Posterior cingulate gyrus (tissue), 11 donors: ENCODE data around the gene WIPF1.

ENCODE experiments used
- DNase-seq, 10 donors: peaks; one replicate each; pipeline versions ENCODE4 v3.0.0 to v3.0.0-alpha.2; 2020 to 2021; ENCODE audit warnings: mixed read lengths in 3 of 10
- intact Hi-C: fragments of 100-400 bp; cut with DNase I; formaldehyde crosslinking; loops from one replicate; pipeline ENCODE4 v1.15.1; 2023

The WIPF1 gene, protein sequence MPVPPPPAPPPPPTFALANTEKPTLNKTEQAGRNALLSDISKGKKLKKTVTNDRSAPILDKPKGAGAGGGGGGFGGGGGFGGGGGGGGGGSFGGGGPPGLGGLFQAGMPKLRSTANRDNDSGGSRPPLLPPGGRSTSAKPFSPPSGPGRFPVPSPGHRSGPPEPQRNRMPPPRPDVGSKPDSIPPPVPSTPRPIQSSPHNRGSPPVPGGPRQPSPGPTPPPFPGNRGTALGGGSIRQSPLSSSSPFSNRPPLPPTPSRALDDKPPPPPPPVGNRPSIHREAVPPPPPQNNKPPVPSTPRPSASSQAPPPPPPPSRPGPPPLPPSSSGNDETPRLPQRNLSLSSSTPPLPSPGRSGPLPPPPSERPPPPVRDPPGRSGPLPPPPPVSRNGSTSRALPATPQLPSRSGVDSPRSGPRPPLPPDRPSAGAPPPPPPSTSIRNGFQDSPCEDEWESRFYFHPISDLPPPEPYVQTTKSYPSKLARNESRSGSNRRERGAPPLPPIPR

DNA sequence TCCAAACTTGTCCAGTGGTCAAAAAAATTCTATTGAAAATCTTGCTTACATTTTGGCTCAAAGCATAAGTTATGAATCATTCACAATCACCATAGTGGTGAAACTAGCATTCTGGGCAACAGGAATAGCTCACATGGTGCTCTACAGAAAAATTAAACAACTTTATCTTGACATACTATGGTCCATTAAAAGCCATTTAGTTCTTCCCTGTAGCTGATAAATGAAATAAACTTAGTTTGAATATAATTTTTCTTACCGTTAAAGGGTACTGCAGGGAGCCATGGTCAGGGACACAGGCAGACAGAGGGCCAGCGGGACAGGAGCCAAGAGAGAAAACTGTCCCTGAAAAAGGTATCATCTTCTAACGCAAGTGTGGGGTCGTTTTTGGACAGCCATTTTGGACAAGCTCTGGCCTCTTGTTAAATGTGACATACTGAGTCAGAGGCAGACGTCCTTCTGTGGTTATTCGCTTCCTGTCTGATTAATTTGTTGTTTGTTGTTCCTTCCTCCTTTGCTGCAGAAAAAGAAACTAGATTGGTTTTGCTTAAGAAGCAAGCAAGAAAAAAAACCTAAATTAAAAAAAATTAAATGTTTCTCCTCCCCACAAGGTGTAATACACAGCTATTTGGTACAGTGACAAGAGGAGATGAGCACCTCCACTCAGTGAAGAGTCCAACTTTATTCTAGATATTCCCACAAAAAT lies at the start of gene WIPF1:
Gene WIPF1 (minus strand): TSS at position 460 of the 703 bp plus-strand sequence. CDS start 12,231 bp downstream, outside the sequence.
- DNase-seq, result no peak
- intact Hi-C loops, result no loop called here

DNA sequence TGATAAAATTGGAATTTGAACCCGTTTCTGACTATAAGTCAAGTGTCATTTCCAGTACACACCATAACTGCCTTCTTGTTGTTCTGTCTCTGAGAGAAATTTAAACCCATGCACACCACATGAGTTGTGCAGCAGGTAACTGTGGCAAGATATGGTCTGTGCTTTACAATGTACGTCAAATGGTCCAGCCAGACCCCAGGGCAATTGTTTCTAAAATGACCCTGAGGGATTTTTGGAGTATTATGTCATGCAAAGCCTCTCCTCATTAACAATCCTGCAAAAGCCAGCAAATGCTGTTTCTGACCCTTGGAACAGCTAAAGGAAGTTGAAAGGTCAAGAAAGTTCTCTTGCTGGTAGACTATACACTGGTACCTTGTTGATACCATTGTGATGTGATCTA lies 47.7 kb upstream of the WIPF1 start:
- intact Hi-C loops, result no loop called here
- DNase-seq, result no peak

DNA sequence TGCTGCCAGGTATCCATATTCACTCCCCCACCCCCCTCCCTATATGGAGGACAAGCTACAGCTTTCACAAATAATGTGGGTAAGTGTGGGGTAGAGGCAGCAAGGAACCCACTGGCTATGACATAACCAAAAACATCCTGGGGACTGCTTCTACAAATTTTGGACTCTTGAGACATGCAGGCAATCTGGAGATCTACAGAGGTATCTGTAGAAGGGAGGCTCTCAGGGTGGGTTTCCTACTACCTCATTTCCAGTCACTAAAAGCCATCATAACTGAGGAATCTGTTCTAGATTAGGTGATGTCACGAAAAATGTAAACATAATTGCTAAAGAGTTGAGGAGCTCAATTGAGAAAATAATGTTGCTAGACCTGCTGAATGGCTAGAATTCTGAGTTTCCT lies 46.8 kb upstream of the WIPF1 start:
- no peak for DNase-seq
- intact Hi-C loops, result no loop called here

DNA sequence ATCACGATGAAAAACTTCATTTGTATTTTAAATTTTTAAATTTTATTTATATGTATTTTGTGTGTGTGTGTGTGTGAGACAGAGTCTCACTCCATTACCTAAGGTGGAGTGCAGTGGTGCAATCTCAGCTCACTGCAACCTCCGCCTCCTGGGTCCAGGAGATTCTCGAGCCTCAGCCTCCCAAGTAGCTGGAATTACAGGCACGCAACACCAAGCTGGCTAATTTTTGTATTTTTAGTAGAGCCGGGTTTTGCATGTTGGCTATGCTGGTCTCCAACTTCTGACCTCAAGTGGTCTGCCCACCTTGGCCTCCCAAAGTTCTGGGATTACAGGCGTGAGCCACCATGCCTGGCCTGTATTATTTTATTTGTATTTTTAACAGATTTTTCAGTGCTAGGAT lies 45.8 kb upstream of the WIPF1 start:
- no peak for DNase-seq
- intact Hi-C loops, result no loop called here

DNA sequence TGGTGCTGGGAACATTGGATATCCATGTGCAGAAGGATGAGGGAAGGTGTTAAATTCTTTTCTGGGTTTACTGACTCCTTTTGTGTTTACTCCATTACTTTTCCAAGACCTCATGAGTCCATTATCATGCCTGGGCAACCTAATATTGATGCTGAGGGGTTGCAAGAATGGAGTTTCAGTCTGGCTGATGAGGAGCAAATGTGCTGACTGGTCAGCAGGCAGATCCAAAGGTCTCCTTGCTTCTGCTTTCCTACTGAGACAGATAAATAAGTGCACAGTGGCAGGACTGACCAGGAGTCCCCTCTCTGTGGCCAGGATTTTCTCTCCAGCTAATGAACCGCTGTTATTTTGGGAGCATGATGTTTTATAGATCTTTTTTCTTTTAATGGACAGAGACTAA lies 43.6 kb upstream of the WIPF1 start:
- intact Hi-C loops, result no loop called here
- no peak for DNase-seq

DNA sequence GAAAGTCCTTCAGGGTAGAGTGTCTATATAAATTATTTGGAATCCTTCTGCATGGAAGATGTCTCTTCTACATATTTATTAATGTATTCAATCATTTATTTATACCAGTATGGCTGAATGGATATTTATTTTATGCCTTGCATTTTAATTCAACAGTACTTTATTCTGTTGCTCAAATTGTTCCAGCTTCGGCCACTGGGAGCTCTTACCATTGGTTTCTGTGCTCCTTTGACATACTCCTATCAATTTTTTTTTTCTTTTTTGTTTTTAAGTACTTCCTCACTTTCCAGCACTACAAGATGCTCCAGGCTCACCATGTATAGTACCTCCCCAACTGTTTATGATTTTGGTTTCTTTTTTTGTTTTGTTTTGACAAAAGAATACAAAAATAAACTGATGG lies 39.4 kb upstream of the WIPF1 start:
- intact Hi-C loops, result no loop called here
- no peak for DNase-seq

DNA sequence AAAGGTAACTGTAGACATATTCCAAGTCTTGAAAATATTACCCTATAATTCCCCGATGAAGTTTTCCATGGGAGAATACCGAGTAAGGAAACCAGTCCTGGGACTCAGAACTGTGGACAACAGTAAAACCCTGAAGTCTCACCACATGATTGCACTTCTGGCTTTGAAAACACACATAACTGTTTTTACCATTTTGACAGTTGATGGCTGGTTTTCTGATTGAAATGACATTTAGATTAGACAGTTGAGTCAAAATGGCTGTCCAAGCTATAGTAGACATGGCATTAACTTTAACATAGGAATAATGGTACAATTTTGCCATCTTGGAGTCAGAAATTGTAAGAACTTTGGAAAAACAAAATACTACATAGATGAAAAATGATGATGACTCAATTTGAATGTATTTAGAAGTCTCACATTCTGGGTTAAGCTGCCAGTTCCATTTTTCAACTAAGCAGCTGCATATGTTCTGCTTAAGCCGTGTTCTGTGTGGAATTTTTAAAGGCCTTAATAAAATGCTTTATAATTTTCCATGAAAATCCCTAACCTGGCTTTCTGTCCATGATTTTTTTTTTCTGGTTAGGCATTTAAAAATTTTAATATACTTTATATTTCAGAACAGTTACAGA lies 38.3 kb upstream of the WIPF1 start:
- DNase-seq, result no peak
- intact Hi-C loops, result no loop called here

DNA sequence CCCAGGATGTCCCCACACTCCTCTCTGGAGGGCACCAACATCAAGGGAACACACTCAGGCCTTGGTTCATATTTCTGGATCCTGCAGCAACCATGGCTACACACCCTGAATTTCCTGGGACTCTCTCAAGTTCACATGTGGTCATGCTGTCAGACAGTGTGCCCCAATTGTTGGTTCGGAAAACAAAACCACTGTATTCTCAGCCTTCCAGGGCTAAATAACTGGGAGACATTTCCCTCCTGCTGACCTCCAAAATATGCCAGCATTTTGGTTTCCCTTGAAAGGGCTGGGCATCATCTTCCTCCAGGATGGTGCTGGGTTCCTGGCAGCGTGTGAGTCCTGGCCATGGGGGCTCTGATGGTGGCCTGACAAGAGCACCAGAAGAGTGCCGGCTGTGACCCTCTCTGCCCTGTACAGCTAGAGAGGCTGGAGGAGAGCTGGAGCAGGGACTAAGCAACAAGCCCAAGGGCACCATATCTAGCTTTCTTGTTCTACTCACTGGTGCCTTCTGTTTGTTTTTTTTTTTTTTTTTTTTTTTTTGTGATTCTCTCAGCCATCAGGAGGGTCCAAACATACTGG lies 37.5 kb upstream of the WIPF1 start:
- no peak for DNase-seq
- intact Hi-C loops, result no loop called here

DNA sequence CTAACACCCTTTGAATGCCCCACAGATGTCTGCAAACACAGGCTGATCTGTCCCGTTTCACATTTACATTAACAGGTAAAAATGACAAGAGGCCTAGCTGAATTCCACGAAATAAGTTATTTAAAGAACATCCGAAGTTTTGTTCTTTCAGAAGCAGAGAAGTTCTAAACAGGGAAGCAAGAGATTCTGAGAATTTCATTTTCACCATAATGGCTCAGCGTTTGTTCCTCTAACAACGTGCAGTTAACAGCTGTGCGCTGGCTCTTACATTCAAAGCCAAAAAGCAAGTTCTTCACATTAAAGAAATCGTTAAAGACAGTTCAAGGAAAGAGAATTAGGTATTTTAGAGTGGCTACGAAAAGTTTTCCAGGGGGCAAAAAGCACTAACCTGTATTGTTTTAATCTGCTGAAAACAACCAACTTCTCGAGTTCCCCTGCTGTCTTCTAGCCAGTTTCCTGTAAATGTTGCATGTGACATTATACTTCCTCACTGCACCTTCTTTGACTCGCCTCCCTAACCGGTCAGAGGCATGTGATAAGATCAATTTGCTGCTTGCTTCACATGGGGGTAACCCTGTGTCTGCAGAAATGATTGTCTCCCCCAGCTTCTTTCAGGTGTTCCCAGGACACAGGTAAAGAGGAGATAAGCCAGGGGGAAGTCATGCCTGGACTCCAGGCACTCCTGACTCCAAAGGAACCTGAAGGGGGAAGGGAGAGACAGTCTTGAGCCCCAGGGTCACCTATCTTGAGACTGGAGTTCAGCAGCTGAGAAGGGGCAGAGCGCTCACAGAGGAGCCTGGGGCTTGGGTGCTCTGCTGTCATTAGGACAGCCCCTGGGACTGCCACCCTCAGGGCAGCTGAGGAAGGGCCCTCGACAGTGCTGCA lies 36.8 kb upstream of the WIPF1 start:
- peak in 1 of 10 donors; percentile 78 for DNase-seq
- intact Hi-C loops, result no loop called here

DNA sequence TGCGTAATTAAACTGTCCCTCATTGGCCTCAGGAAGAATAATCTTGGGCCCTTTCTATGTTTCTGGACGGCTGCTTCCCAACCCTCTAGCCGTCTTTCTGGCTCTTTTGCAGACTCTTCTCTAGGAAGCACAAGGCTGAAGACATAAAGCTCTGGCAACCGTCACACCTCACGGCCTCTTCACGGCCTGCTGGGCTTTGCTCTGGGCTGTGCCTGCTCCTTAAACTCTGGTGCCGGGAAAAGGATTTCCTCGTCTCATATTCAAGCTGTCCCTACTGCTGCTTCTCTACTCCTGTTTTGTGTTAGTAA lies 36.0 kb upstream of the WIPF1 start:
- intact Hi-C loops, result no loop called here
- no peak for DNase-seq

DNA sequence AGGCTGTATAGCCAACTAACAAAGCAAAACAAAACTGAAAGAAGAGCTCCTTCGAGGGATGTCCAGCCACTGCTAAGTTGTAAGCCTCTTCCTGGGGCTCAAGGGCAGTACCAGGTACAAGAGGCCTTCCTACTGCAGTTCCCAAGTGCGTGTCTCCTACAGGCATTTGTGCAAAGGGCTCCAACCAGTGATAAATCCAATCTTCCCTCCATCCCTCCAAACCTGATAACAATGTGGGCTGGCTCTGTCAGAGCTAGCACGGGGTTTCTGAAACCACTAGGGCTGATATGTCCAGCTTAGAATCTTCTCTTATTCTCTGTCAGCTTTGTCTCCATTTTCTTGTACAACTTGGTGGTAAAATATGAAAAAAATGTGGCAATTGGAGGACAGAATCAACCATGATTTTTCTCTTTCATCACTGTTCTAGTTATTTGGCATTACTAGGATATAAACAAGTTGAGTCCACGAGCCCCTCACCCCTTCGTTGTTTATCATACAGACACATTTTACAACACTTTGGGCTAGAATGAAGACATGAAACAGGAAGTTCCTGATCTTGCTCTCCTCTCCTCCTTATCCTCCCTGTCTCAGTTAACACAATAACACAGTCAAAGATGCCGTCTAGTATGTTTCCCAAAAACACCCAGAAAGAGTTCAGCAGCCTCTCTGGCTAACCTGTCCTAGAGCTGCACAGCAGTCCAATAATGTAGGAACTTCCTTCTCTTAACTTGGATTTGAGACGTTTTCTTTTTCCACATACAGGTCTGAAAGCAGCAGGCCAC lies 35.4 kb upstream of the WIPF1 start:
- intact Hi-C loops, result no loop called here

DNA sequence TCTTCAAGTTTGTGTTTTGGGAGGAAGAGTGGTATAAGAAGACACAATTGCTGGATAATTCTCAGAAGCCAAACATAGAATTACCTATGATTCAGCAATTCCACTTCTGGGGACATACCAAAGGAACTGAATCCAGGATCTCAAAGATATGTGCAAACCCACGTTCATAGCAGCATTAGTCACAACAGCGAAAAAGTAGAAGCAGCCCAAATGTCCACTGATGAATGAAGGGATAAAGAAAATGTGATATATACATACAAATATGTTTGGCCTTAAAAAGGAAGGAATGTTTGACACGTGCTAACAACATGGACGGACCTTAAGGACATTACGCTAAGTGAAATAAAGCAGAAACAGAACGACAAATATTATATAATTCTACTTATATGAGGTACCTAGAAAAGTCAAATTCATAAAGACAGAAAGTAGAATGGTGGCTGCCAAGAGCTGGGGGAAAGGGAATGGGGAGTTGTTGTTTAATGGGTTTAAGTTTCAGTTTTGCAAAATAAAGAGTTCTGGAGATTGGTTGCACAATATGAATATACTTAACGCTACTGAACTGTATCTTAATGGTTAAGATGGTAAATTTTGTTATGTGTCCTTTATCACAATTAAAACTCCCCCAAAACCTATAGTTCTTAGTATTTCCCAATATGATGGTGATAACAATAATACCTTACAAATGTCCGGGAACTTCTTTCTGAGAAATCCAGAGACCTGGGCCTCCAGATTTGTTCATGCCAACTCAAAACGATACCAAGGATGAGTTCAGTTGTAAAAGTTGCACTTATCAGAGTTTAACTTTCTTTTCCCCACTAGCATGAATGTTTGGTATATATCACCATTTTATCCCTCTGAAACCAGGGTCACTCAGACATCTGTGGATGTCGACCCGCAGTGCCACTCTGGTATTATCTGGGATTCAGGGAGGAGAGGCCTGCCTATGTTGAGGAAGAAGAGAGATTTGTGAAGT lies 33.7 kb upstream of the WIPF1 start:
- no peak for DNase-seq
- intact Hi-C loops, result no loop called here

More for the DNA sequence above, 35.4 kb upstream of the WIPF1 start:
- DNase-seq, result no peak

DNA sequence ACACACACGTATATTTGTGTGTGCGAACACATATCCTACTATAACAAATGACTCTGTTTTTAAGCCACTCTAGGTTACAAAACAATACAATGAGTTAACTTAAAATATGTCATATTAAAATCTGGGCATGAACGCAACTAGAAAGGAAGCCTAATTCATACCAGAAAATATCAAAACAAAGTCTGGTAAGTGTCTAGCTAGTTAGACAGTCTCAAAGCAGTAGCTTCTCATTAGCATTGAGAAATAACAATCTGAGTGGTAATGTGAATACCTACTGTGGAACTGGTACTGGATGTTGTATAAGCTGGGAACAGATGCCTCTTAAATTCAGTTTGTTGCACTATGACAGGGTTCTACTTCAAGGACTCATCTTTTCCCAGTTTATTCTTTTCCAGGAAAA lies 32.5 kb upstream of the WIPF1 start:
- intact Hi-C loops, result no loop called here
- DNase-seq, result no peak

DNA sequence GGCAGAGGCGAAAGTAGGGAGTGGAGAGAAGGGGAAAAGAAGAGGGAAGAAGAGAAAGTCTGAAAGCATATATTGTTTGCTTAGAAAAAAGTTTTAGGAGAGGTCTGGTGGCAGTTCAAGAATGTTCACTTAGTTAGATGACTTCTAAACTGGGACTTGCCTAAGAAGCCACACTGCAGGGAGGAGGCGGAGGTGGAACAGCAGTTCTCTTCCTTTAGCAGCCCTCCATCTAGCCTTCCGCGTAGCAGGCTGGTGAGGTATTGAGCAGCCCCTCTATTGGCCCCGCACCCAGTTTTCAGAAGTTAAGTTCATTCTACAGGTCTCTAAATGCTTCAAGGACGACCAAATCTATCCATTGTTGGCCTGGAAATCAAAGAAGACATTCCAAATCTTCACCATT lies 31.9 kb upstream of the WIPF1 start:
- DNase-seq, result no peak
- intact Hi-C loops, result no loop called here

DNA sequence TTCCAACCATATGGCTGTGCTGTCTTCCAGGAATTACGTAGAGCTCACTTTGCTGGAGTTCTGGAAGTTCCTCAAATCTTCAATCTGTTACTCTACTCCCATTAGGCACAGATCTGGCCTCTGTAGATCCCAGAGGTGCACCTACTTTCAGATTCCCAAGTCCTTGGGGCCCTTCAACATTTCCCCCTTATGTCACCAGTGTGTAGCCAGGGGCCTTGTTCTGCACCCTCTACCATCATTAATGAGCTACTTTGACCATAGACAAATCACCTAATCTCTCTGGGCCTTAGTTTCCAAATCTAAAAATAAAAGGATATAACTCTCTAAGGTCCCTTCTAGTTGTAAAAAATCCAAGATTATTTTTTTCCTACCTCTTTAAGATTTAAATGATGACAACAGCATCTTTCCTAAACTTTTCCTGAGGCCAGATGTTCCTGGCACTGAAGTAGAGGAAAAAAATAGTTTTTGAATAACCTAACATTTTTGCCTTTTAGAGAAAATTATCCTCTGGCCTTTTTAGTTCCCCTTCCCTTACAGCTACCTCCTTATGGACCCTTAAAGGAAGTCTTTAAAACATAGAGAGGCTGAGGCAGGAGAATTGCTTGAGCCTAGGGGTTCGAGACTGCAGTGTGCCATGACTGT lies 31.0 kb upstream of the WIPF1 start:
- DNase-seq, result no peak
- intact Hi-C loops, result no loop called here

DNA sequence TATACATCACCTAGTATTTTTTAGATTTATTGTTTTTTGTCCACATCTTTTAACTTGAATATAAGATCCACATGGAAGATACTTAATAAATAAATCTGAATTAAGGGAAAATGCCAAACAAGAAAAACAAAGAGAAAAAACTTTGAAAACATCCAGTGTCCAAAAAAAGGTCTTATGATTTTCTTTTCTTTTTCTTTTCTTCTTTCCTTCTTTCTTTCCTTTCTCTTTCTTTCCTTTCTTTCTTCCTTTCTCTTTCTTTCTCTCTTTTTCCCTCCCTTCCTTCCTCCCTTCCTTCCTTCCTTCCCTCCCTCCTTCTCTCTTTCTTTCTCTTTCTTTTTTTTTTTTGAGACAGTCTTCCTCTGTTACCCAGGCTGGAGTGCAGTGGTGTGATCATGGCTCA lies 29.6 kb upstream of the WIPF1 start:
- intact Hi-C loops, result no loop called here
- DNase-seq, result no peak

DNA sequence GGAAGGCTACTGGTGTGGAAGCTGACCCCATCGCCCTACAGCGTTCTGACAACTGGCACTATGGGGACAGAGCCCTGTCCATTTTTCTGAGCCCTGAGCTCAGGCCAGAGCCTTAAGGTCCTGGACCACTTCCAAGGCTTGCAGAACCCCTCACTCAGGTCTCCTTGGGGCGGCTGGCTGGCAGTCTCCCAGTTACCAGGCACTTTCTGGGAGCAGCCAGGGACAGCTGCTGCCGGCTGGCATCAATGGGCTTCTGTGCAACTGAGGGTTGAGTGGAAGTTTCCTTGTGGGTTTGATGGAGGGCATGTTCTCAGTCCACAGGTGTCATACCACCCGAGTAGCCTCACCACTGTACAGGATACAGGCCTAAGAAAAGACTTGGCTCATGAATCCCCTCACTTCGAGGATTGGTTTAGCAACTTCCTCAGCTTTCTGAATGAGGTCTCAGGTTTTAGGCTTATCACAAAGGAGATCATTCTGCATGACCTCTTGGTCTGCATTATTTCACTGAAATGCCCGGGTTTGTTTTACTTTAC lies 27.4 kb upstream of the WIPF1 start:
- intact Hi-C loops, result no loop called here
- no peak for DNase-seq

DNA sequence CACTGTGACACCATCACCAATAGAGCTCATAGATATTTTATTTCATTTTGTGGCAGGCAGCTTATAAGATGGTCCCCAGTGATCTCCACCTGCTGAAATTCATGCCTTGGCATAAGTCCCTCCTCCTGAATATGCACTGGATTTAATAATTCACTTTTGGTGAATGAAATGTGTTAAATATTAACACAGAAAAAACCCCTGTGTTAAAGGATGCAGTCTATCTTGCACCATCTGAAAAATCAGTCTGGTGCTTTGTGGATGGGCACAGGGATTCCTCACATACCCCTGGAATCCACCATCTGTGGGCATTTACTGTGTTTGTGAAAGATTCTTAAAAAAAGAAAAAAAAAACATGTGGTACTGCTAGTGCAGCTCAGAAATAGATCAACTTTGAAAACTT lies 26.1 kb upstream of the WIPF1 start:
- DNase-seq, result no peak
- intact Hi-C loops, result no loop called here
